Adrenal gland (tissue), 12 donors: ENCODE results near the gene NOLC1. TPM values are rescaled to one million over a fixed set of nuclear protein-coding genes. Genes with fewer than 3 reads are reported as not detected.

Source experiments
- DNase-seq, 7 donors: peaks; one replicate each; pipeline ENCODE4 v3.0.0-alpha.2; 2019 to 2020
- H3K27ac ChIP-seq, 5 donors: fragments of 200-600 bp; sonication (generic) in 4 of 5; 1 replicate in 3 of 5; 2 replicates in 2 of 5; pipeline versions ENCODE4 v1.5.1 to v1.8.0; 2016 to 2020; ENCODE audit warnings: mild to moderate bottlenecking in 1 of 5
- H3K27me3 ChIP-seq: fragments of 200-600 bp; 2 replicates; pipeline ENCODE4 v1.8.0; 2021
- H3K36me3 ChIP-seq, 2 donors: fragments of 200-600 bp; replicated peaks in 1 of 2; 1 replicate in 1 of 2; 2 replicates in 1 of 2; pipeline versions ENCODE4 v1.5.1 to v1.8.0; 2018 to 2022
- H3K4me1 ChIP-seq, 2 donors: fragments of 200-600 bp; replicated peaks in 1 of 2; 1 replicate in 1 of 2; 2 replicates in 1 of 2; pipeline versions ENCODE4 v1.5.1 to v1.8.0; 2018 to 2021
- H3K4me3 ChIP-seq, 4 donors: fragments of 200-600 bp; sonication (generic) in 3 of 4; one replicate each; pipeline ENCODE4 v1.5.1; 2016 to 2018
- H3K9me3 ChIP-seq, 3 donors: fragments of 200-600 bp; sonication (generic) in 1 of 3; replicated peaks in 1 of 3; 1 replicate in 2 of 3; 2 replicates in 1 of 3; pipeline versions ENCODE4 v1.5.1 to v1.8.0; 2016 to 2021
- CTCF ChIP-seq, 6 experiments: fragments of 450-650 bp in 4 of 6; fragments of 200-600 bp in 2 of 6; sonication (generic) in 1 of 6; IDR thresholded peaks; 1 replicate in 5 of 6; 2 replicates in 1 of 6; pipeline versions ENCODE4 v1.5.1 to v1.8.0; 2016 to 2021; ENCODE audit warnings: antibody characterized with exemption in 6 of 6, mild to moderate bottlenecking in 2 of 6, moderate library complexity in 1 of 6
- POLR2A ChIP-seq, 2 donors: fragments of 450-650 bp; IDR thresholded peaks; one replicate each; pipeline ENCODE4 v1.6.1; 2017; ENCODE audit warnings: antibody characterized with exemption in 2 of 2, mild to moderate bottlenecking in 2 of 2, moderate library complexity in 1 of 2
- WGBS, 4 donors: extraction: QIAGEN DNeasy Blood & Tissue Kit in 2 of 4; methylation state at CpG; one replicate each; pipeline versions ENCODE4 v1.1.5 to v1.1.7; 2013 to 2017; 5-methylcytosine and 5-hydroxymethylcytosine counted together
- intact Hi-C, 2 donors: fragments of 100-400 bp; cut with DNase I; formaldehyde crosslinking; loops; one replicate each; pipeline versions ENCODE4 v1.14.1 to v1.15.0; 2022 to 2023
- polyA plus RNA-seq, 3 donors: library from polyadenylated mRNA; stranded (reverse); fragments of 200-250 nt in 2 of 3; fragments of 350-450 nt in 1 of 3; fragmentation: Illumina TruSeq in 1 of 3; extraction: RNeasy Lipid Tissue Mini Kit (QIAGEN cat#74804) in 1 of 3; gene quantifications; one replicate each; pipeline ENCODE4 v1.2.3, GENCODE V29; 2013 to 2014
- total RNA-seq, 9 donors: library from RNA; depleted of rRNA in 4 of 9; stranded (reverse); fragments of >200 nt in 4 of 9; fragments of 120-200 nt in 1 of 9; fragmentation: NEBNext Ultra II Directional in 1 of 9; extraction: Animal tissue kit (Norgen Biotek cat#: 25700) in 1 of 9; gene quantifications; one replicate each; pipeline versions ENCODE4 v1.1.0 to v1.2.4, GENCODE V29; 2013 to 2023
- donor health status: healthy with polysubstance abuse.
- donor health status: Bipolar disorder and iron deficiency.
- donor health status: DM: yes; HTN: yes; CAD: no.
- donor health status: DM: no; HTN: no; CAD: no.
- donor health status: DM: no; HTN: no; CAD: no.
- donor health status: DM: yes; HTN: yes; CAD: no.

The NOLC1 gene
- total and polyA plus RNA-seq, 12 donors, result 18.6 to 111 (median 32.8) TPM

GRCh38 chr10:102117391-102118159, 34.6 kb upstream of the NOLC1 start:
- H3K4me1 ChIP-seq, result peaks cover 54 to 66% of the 10 kb centered on the region in 2 donors
- H3K4me3 ChIP-seq, result peak overlapping the region in 1 of 4 donors; percentile 79
- H3K27ac ChIP-seq, result peak overlapping the region; percentile 68 to 99 (median 96)
- no peaks in the 10 kb centered on the region for H3K27me3 ChIP-seq
- TF ChIP-seq POLR2A (IDR thresholded peaks at IDR 0.05), result peak; percentile 65 to 90
- peak in 1 of 6 experiments; percentile 7 for TF ChIP-seq CTCF (IDR thresholded peaks at IDR 0.05)
- no peaks in the 10 kb centered on the region for H3K36me3 ChIP-seq
- peak; percentile 87 to 96 (median 93) for DNase-seq
- intact Hi-C loops, result no loop called here
- WGBS, 4 donors, result 1 to 5% (median 2%) methylated on average over 9 to 12 of the region's 12 CpGs
- no peaks in the 10 kb centered on the region for H3K9me3 ChIP-seq

GRCh38 chr10:102118867-102119266, 33.3 kb upstream of the NOLC1 start:
- TF ChIP-seq POLR2A (IDR thresholded peaks at IDR 0.05) (no peak), CTCF (IDR thresholded peaks at IDR 0.05) (no peak)
- H3K27me3 ChIP-seq, result no peaks in the 10 kb centered on the region
- H3K9me3 ChIP-seq, result no peaks in the 10 kb centered on the region
- H3K27ac ChIP-seq, result peak overlapping the region; percentile 93 to 99 (median 97)
- H3K4me1 ChIP-seq, result peaks cover 46 to 53% of the 10 kb centered on the region in 2 donors
- no peaks in the 10 kb centered on the region for H3K36me3 ChIP-seq
- H3K4me3 ChIP-seq, result peak overlapping the region in 2 of 4 donors; percentile 73 to 79
- WGBS, 4 donors, result 0 to 4% (median 3%) methylated on average over 3 to 6 of the region's 6 CpGs
- DNase-seq, result peak; percentile 40 to 74 (median 52)
- intact Hi-C loops, result no loop called here

- TF ChIP-seq CTCF (IDR thresholded peaks at IDR 0.05), result no peak
- peak in 1 of 2 donors; percentile 5 for TF ChIP-seq POLR2A (IDR thresholded peaks at IDR 0.05)
Observed at GRCh38 chr10:102119417-102120141, 32.6 kb upstream of the NOLC1 start.

More at GRCh38 chr10:102119417-102120141, 32.6 kb upstream of the NOLC1 start:
- no peaks in the 10 kb centered on the region for H3K9me3 ChIP-seq
- WGBS, 4 donors, result 0 to 5% (median 1%) methylated on average over 1 to 22 of the region's 22 CpGs
- DNase-seq, result peak; percentile 78 to 93 (median 89)
- peak overlapping the region in 3 of 4 donors; percentile 73 to 98 (median 79) for H3K4me3 ChIP-seq
- no peaks in the 10 kb centered on the region for H3K27me3 ChIP-seq
- H3K4me1 ChIP-seq, result peaks cover 44 to 49% of the 10 kb centered on the region in 2 donors
- H3K36me3 ChIP-seq, result no peaks in the 10 kb centered on the region
- intact Hi-C loops, result no loop called here
- H3K27ac ChIP-seq, result peak overlapping the region; percentile 93 to 99 (median 97)
